ENCODE results near the gene ARMC6.

DNA sequence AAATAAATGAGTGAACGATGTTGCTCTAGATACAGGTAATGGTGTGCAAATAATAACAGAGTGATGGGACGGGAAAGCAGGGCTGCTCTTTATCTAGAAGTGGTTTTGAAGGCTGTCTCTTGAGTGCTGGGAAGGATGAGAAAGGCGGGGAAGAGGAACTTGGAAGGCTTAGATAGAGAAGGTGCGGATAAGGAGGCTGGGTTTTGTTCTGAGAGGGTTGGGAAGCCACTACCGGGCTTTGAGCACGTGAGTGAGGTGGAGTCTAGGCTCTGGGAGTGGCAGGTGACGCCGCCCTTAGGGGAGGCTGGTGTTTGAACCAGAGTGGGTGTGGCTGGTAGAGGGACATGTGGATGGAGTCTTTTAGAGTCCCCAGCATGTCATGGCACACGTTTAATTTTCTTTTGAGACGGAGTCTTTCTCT, 811 bp downstream of the ARMC6 start:
- no peak for TF ChIP-seq POU2F2 (IDR thresholded peaks at IDR 0.05; ENCODE audit: low read depth, low read length)
- peak; percentile 52; the same call in 1 of the 2 replicates for TF ChIP-seq POLR2A (IDR thresholded peaks at IDR 0.05; ENCODE audit: low read depth, low read length)
- TF ChIP-seq POLR2AphosphoS5 (IDR thresholded peaks at IDR 0.05; ENCODE audit: low read depth, low read length) = no peak
- TF ChIP-seq TAF1 (IDR thresholded peaks at IDR 0.05; ENCODE audit: low read depth, low read length) = 0 out of 2 replicates have a peak, but pooled peaks have one; percentile 34
- no peak for TF ChIP-seq SPI1 (IDR thresholded peaks at IDR 0.05; ENCODE audit: low read depth, low read length)
- TF ChIP-seq PAX5 (IDR thresholded peaks at IDR 0.05; ENCODE audit: insufficient read depth, low read length, severe bottlenecking) = no peak

Data from GM12891 (cell line).